Measurements from ENCODE around the gene LRRC4.

DNA sequence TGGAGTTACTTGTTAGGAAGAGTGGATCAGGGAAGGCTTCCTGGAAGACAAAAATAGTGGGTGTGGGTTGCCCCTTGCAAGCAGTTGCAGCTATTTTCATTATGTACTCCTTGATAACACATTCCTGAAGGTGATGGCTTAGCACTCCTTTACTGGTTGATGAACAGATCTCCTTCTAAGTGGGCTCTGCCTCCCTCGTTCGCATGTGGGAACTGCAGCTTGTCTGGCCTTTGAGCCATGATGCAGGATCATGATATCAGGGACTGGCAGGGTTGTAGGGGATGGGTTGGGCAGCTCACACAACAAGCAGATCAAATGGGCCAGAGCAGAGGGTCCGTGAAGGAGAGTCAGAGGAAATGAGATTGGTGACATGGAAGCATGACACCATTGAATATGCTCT is 28.8 kb upstream of the LRRC4 start:
- TF ChIP-seq TAF1 (IDR thresholded peaks at IDR 0.05; ENCODE audit: borderline replicate concordance, low read depth, low read length) = no peak
- no peak for TF ChIP-seq POLR2A (IDR thresholded peaks at IDR 0.05; ENCODE audit: low read depth, low read length)
- TF ChIP-seq POLR2AphosphoS5 (IDR thresholded peaks at IDR 0.05; ENCODE audit: low read depth, low read length) = no peak
